OCI-LY1 (cell line): ENCODE results near the gene ENTPD6.

Experiments used
- H2AFZ ChIP-seq: fragments of 200-600 bp; sonication (generic), shearing (Covaris generic); 2 replicates; pipeline ENCODE4 v1.6.0; 2014; ENCODE audit warnings: antibody characterized with exemption, mild to moderate bottlenecking, low read length
- H3F3A ChIP-seq: fragments of 200-600 bp; sonication (generic), shearing (Covaris generic); 2 replicates; pipeline ENCODE4 v1.6.0; 2014; ENCODE audit warnings: mild to moderate bottlenecking, antibody characterized with exemption, low read length, moderate library complexity; ENCODE audit not compliant: insufficient read depth
- H3K27ac ChIP-seq: fragments of 200-600 bp; sonication (generic); 2 replicates; pipeline ENCODE4 v1.5.1; 2014; ENCODE audit warnings: low read length, mixed run types, mild to moderate bottlenecking, low read depth; ENCODE audit not compliant: poor library complexity, severe bottlenecking
- H3K27me3 ChIP-seq: fragments of 200-600 bp; sonication (generic); 2 replicates; pipeline ENCODE4 v1.6.0; 2014; ENCODE audit warnings: antibody characterized with exemption, mild to moderate bottlenecking, low read length, moderate library complexity; ENCODE audit not compliant: insufficient read depth
- H3K36me3 ChIP-seq: fragments of 200-600 bp; sonication (generic); 2 replicates; pipeline ENCODE4 v1.6.1; 2014; ENCODE audit warnings: mild to moderate bottlenecking, antibody characterized with exemption, low read length, moderate library complexity, mixed read lengths; ENCODE audit not compliant: insufficient read depth
- H3K4me1 ChIP-seq: fragments of 200-600 bp; sonication (generic); 2 replicates; pipeline ENCODE4 v1.5.1; 2014; ENCODE audit warnings: mild to moderate bottlenecking, low read length, moderate library complexity; ENCODE audit not compliant: insufficient read depth, severe bottlenecking
- H3K4me2 ChIP-seq: fragments of 200-600 bp; sonication (generic), shearing (Covaris generic); 2 replicates; pipeline ENCODE4 v1.6.1; 2014; ENCODE audit warnings: low read length
- H3K4me3 ChIP-seq: fragments of 200-600 bp; sonication (generic); 2 replicates; pipeline ENCODE4 v1.5.1; 2014; ENCODE audit warnings: low read length, low read depth, mild to moderate bottlenecking, mixed read lengths; ENCODE audit not compliant: poor library complexity, severe bottlenecking
- H3K79me2 ChIP-seq: fragments of 200-600 bp; shearing (Covaris generic); 2 replicates; pipeline ENCODE4 v1.6.1; 2016; ENCODE audit warnings: mixed run types, low read length, mixed read lengths; ENCODE audit not compliant: insufficient read depth
- H3K9ac ChIP-seq: fragments of 200-600 bp; sonication (generic), shearing (Covaris generic); 2 replicates; pipeline ENCODE4 v1.6.1; 2014; ENCODE audit warnings: mild to moderate bottlenecking, low read length, mixed read lengths
- H3K9me2 ChIP-seq: fragments of 200-600 bp; sonication (generic), shearing (Covaris generic); 2 replicates; pipeline ENCODE4 v1.6.1; 2014; ENCODE audit warnings: low read depth, mild to moderate bottlenecking, low read length, mixed read lengths
- H3K9me3 ChIP-seq: fragments of 200-600 bp; shearing (Covaris generic); 2 replicates; pipeline ENCODE4 v1.6.1; 2014; ENCODE audit warnings: low read length, mixed read lengths
- H4K20me1 ChIP-seq: fragments of 200-600 bp; sonication (generic), shearing (Covaris generic); 2 replicates; pipeline ENCODE4 v1.6.0; 2016; ENCODE audit warnings: mild to moderate bottlenecking, low read length; ENCODE audit not compliant: insufficient read depth
- CTCF ChIP-seq: fragments of 200-600 bp; sonication (generic), shearing (Covaris generic); IDR thresholded peaks from 2 replicates; pipeline ENCODE4 v1.5.1; 2017; ENCODE audit warnings: mild to moderate bottlenecking, antibody characterized with exemption, low read length, moderate library complexity, mixed read lengths
- EZH2 ChIP-seq: fragments of 200-600 bp; sonication (generic), shearing (Covaris generic); IDR thresholded peaks from 2 replicates; pipeline ENCODE4 v1.8.0; 2017; ENCODE audit warnings: borderline replicate concordance, mixed run types, mild to moderate bottlenecking, antibody characterized with exemption, low read length, moderate library complexity, mixed read lengths

Gene ENTPD6

GRCh38 chr20:25148181-25148981 lies 47.1 kb upstream of the ENTPD6 start:
- no peak overlapping the region for H3K27ac ChIP-seq
- H3K4me2 ChIP-seq: no peak overlapping the region
- TF ChIP-seq CTCF: no peak
- TF ChIP-seq EZH2: no peak
- no peaks in the 10 kb centered on the region for H3K79me2 ChIP-seq
- no peaks in the 10 kb centered on the region for H3K9me3 ChIP-seq
- no peak overlapping the region for H3K4me3 ChIP-seq
- no peaks in the 10 kb centered on the region for H3F3A ChIP-seq
- H4K20me1 ChIP-seq: no peaks in the 10 kb centered on the region
- no peaks in the 10 kb centered on the region for H3K4me1 ChIP-seq
- H3K36me3 ChIP-seq: no peaks in the 10 kb centered on the region
- no peaks in the 10 kb centered on the region for H3K9me2 ChIP-seq
- no peak overlapping the region for H3K9ac ChIP-seq
- peaks cover 8% of the 10 kb centered on the region for H3K27me3 ChIP-seq
- H2AFZ ChIP-seq: no peak overlapping the region

- Histone ChIP-seq H3K4me2 (no peak overlapping the region), H3K4me3 (no peak overlapping the region), H3K27ac (no peak overlapping the region), H3K36me3 (no peaks in the 10 kb centered on the region), H3K79me2 (no peaks in the 10 kb centered on the region), H3F3A (no peaks in the 10 kb centered on the region), H3K4me1 (no peaks in the 10 kb centered on the region), H3K9me3 (no peaks in the 10 kb centered on the region), H3K27me3 (peaks cover 8% of the 10 kb centered on the region), H4K20me1 (no peaks in the 10 kb centered on the region), H2AFZ (no peak overlapping the region), H3K9me2 (no peaks in the 10 kb centered on the region), H3K9ac (no peak overlapping the region)
- TF ChIP-seq EZH2: no peak
- no peak for TF ChIP-seq CTCF
These were observed 46.3 kb upstream of the ENTPD6 start for GRCh38 chr20:25148982-25149846.

GRCh38 chr20:25150016-25150415 lies 45.5 kb upstream of the ENTPD6 start:
- no peaks in the 10 kb centered on the region for H3K9me3 ChIP-seq
- no peak overlapping the region for H3K4me2 ChIP-seq
- H3K4me3 ChIP-seq: no peak overlapping the region
- H3F3A ChIP-seq: no peaks in the 10 kb centered on the region
- no peaks in the 10 kb centered on the region for H3K9me2 ChIP-seq
- no peaks in the 10 kb centered on the region for H3K79me2 ChIP-seq
- no peaks in the 10 kb centered on the region for H4K20me1 ChIP-seq
- no peak overlapping the region for H3K27ac ChIP-seq
- H3K27me3 ChIP-seq: peaks cover 8% of the 10 kb centered on the region
- no peaks in the 10 kb centered on the region for H3K36me3 ChIP-seq
- H2AFZ ChIP-seq: no peak overlapping the region
- H3K9ac ChIP-seq: no peak overlapping the region
- TF ChIP-seq CTCF (no peak), EZH2 (no peak)
- no peaks in the 10 kb centered on the region for H3K4me1 ChIP-seq
